Islet of Langerhans (tissue), 1 donor: ENCODE data around the gene TNFRSF14.
"Not testable (repeated sequence)": the region's sequence is repeated elsewhere in the genome, so short reads cannot be mapped to it uniquely, and the experiment has no call there.

Source experiments
- FAIRE-seq: peaks from one replicate; lab custom pipeline; 2011; peaks lifted over from hg19 to GRCh38; lab: Jason Lieb, UNC

TNFRSF14 gene

DNA sequence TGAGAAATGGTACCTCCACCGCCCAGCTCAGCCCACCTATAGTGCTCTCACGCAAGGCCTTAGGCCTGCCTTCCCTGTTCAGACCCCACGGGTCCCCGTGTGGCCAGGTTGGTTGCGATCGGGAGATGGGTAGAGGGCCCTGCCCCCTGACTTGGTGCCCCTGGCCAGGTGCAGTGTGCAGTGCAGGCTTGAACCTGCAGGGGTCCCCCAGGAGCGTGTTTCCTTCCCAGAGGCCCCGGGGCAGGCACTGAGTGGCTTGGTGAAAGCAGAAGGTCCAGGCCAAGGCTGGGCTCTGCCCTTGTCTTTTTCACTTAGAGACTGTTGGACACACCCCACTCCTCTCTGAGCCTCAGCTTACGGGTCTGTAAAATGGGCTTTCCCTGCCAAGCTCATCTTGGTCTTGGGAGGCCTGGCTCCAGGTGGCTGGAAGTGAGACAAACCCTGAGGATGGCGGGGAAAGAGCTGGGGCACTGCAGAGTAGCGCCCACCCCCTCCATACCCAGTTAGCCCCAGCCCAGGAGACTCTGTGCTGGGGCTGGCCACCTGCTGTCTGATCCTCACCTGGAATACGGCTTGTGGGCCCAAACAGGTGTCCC, 16.8 kb upstream of the TNFRSF14 start:
- no peak for FAIRE-seq

DNA sequence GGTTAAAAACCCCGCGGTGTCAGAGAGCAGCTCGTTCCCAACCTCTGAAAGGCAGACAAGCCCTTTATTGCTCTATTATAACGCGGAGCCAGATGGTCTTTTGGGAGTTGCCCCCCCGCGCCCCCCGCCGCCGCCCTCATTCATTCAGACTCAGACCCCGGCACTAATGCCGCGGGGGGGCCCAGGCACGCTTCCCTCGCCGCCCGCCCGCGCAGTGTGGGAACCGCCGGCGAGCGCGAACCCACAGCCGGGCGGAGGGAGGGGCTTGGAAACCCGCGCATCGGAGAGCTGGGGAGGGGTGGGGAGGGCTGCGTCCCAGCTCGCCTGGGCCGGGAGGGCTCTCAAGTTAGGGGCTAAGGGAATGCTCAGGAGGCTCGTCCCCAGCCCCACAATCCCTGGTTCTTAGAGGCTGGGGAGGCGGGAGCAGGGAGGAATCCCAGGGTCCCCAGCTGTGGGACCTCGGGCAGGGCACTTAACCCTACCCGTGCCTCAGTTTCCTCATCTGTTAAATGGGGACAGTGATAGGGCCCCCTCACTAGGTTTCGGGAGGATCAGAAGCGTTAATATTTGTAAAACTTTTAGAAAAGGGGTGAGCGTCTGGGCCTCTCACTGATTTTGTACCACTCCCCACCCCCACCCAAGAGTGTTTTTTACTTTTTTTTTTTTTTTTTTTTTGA, 15.2 kb upstream of the TNFRSF14 start:
- no peak for FAIRE-seq

DNA sequence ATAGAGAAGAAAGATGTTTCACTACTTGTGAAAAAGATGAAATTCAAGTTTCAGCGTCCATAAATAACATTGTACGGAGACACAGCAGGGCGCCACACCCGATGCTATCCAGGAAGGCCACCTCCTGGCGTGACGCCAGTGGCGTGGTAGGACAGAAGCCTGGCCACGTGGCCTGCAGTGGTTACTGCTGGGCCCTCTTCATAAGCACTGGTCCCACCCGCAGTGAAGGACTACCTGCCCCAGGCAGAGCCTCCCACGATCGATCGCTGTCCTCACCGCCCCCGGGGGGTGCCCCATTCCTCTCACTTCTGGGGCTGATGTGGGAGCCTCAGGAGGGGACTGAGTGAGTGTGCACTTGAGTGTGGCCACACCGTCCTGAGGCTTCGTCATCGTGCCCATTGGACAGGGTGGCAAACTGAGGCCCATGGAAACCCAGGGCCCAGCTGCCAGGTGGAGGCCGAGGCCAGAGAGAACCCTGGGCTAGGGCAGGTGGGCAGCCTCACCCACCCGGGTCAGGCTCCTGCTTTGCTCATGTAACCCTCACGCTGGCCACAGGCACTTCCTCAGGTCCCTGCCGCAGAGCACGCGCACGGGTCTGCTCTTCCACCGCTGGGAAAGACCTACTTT, 14.4 kb upstream of the TNFRSF14 start:
- FAIRE-seq: no peak

GRCh38 chr1:2542246-2542915, 13.8 kb upstream of the TNFRSF14 start:
- no peak for FAIRE-seq

DNA sequence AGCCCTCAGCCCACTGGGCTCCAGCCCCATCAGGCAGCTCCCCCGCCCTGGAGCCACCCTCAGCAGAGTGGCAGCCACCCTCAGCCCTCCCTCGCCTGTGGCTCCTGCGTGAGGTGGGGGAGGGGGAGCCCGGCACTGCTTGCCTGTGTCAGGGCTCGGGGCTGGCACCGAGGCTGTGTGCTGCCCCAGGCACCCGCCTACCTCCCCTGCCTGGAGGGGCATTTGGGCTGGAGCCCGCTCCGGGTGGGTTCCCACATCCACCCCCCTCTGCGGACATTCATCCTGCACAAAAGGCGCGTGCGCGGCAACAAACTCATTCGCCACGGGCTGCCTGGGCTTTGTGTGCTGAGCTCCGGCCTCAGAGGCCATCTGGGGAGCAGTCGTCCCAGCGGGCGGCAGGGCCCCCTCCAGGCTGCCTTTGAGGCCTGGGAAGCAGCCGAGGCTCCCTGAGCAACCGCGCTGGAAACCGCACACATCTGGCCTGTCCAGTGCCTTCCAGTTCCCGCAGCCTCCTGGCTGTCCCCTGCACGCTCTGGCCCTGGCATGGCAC, 12.6 kb upstream of the TNFRSF14 start:
- FAIRE-seq: no peak

DNA sequence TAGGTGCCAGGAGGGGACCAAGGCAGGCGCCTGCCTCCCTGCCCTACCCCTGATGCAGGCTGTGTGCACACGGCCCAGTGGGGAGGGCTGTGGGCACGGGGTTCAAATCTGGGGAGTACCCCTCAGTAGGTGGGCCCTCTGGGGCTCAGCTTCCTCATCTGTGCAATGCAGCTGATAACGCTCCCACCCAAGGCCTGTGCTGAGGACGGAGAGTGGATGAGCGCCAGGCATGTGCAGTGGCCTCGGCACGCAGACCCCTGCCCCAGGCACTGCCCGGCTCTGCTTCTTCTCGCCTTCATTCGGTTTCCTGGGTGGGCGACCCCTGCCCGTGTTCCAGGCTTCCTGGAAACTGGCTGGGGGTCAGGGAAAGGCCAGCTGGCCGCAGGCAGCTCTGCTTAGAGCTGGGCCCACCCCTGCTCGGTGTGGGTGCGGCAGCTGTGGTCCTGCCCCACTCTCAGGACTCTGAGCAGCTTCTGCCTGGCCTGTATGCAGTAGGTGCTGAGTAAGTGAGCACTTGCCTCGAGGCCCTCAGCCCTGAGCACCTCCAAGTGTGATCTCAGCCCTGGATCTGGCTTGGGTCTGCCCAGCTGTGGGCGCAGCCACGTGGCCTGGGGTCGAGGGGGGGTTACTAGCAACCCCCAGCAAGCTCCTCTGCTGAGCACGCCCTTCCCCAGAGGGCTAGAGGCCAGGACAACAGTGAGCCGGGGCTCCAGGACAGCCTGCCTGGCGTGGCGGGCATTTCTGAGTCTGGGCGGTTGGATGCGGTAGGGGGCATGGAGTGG, 11.9 kb upstream of the TNFRSF14 start:
- FAIRE-seq: no peak

- FAIRE-seq: no peak
Observed at GRCh38 chr1:2544875-2545640, 11.1 kb upstream of the TNFRSF14 start.

- no peak for FAIRE-seq
Observed at GRCh38 chr1:2545754-2546514, 10.2 kb upstream of the TNFRSF14 start.

DNA sequence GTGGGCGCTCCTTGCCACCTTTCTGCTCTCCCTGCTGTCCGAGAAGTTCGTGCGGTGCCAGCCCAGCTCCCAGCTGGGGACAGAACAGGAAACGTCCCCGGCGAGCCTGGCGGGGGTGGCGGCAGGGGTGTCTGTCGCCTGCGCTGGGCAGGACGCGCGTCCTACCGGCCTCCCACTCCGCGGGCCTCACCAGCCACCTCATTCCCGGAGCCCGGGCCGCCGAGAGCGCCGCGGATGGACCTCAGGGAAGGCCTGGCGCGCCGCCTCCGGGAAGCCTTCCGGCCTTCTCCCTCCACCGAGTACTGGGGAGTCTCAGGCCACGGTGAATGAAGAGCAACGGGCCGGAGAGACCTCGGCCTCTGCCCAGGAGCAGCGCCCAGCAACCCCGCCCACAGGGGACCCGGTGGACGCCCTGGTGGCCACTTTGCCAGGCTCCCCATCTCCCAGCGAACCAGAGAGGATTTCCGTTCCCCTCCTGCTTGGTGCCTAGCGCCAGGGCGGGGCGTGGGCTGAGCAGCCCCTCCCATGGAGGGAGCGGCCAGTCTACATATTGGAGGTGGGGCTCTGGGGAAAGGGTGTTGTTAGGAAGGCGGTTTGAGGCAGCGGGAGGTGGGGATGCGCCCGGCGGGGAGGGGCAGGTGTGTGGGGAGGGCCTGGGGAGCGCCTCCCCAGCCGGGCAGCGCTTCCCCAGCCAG, 9.5 kb upstream of the TNFRSF14 start:
- FAIRE-seq: no peak

DNA sequence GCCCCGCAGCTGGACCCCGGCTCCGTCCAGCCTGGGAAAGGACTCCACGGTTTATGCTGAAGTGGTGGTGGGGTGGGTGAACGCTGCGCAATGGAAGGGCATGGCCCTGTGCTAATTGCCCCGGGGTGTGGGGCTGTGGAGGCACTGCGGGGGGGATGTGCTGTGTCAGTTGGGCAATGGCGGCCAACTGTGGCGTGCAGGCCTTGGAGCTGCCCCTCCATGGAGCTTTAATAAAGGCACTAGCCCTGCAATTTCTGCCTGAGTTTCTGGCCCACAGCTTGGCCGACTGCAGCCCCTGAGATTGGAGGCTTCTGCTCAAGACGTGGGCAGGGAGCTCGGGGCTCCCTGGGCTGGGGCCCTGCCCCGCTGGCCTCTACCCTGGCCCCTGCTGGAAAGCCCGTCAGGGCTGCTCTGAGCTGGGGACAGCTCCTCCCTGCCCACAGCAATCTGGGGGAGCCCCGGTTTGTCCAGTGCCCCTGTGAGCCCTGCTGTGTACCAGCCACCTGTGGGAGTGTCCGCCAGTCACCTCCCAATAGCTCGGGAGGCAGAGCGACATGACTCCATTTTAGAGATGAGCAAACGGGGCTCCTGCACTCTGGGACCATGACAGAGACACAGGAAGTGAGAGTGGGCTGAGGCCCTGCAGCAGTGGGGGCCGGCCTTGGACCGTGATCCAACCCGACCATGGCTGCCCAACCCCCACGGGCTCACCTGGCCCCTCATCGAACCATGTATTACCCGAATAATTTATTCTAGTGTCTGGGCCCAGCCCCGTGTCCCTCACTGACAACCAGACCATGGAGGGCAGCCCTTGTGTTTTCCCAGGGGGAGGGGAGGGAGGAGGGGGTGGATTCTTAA, 8.7 kb upstream of the TNFRSF14 start:
- FAIRE-seq: no peak

- no peak for FAIRE-seq
Observed at GRCh38 chr1:2548068-2548589, 8.0 kb upstream of the TNFRSF14 start.

DNA sequence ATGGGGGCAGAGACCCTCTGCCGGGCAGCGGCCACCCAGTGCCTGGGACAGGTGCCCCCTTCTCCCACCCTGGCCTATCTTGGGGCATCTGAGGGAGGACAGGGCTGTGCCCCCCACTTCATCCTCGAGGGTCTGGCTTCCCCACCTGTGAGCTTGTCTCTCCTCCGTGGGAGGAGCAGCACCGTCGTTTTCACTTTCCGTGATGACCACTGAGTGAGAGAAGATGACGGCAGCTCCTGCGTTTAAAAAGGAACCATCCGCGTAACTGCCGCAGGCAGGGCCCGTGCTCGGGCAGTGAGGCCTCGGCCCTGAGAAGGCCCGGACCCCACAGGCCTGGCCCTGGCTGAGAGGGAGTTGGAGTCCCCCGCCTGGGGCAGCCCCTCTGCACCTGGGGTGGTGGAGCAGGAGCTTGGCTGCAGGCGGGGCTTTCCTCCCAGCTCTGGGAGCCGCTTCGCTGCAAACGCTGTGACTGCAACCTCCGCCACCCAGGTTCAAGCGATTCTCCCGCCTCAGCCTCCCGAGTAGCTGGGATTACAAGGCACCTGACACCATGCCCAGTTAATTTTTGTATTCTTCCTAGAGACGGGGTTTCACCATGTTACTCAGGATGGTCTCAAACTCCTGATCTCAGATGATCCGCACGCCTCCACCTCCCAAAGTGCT, 6.7 kb upstream of the TNFRSF14 start:
- FAIRE-seq: not testable (repeated sequence)

DNA sequence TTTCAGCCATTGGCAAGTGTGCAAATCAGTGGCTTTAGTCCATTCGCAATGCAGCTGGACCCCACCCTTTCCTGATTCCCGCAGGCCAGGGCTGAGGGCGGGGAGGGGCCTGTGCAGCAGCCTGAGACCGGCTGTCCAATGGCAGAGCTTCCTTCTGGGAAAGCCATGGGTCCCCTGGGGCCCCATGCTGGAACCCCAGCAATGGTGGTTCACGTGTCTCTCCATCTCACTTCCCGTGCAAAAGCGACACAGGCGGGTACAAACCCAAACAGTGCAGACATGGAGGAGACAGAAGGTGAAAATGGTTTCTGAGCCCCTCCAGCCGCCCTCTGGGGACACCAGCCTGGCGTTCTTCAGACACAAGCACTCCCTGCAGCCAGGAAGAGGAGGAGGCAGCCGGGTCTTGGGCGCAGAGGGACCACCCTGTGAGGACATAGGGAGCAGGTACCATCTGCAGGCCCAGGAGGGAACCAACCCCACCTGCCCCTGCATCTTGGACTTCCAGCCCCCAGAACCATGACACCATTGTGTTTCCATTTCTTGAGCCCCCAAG, 5.8 kb upstream of the TNFRSF14 start:
- not testable (repeated sequence) for FAIRE-seq

GRCh38 chr1:2551544-2551943, 4.6 kb upstream of the TNFRSF14 start:
- not testable (repeated sequence) for FAIRE-seq

DNA sequence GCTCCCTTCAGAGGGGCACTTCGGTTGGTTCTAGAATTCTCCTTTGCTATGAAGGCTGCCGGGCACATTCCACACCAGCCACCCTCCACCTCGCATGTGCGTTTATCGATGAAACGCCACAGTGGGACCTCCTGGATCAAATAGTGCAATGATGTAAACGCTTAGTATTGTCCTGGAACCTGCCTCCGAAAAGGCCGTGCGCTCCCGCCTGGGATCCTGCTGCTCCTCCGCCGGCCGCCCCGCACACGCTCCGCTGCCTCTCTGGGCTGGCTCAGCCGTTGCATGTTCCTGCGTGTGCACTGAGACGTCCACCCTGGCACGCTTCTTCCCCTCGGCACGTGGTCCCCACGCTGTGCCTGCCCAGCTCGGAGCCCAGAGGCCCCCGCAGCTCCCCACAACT, 4.0 kb upstream of the TNFRSF14 start:
- no peak for FAIRE-seq

DNA sequence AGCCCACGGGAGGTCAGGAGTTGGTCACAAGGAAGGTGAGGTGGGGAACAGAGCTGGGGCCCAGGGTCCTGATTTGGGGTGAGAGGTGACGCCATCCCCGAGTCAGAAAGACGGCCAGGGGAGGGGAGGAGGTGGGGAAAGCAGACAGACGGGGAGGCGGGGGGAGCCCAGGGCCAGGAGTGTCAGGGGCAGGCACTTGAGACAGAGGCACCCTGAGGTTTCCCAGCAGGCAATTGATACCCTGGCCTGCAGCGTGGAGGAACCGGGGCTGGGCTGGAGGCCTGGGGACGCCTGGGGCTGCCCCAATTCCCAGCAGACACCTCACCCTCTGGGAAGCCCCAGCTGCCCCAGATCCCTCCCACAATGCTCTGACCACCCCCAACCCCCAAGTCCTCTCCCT, 3.1 kb upstream of the TNFRSF14 start:
- not testable (repeated sequence) for FAIRE-seq

- FAIRE-seq: no peak
Observed at GRCh38 chr1:2553871-2554620, 2.1 kb upstream of the TNFRSF14 start.
